ENCODE measurements around the gene HLTF.

GRCh38 chr3:149010966-149011365, 75.4 kb downstream of the HLTF start:
- no peak for TF ChIP-seq POLR2A (IDR thresholded peaks at IDR 0.05)
- TF ChIP-seq, protein P1, sequence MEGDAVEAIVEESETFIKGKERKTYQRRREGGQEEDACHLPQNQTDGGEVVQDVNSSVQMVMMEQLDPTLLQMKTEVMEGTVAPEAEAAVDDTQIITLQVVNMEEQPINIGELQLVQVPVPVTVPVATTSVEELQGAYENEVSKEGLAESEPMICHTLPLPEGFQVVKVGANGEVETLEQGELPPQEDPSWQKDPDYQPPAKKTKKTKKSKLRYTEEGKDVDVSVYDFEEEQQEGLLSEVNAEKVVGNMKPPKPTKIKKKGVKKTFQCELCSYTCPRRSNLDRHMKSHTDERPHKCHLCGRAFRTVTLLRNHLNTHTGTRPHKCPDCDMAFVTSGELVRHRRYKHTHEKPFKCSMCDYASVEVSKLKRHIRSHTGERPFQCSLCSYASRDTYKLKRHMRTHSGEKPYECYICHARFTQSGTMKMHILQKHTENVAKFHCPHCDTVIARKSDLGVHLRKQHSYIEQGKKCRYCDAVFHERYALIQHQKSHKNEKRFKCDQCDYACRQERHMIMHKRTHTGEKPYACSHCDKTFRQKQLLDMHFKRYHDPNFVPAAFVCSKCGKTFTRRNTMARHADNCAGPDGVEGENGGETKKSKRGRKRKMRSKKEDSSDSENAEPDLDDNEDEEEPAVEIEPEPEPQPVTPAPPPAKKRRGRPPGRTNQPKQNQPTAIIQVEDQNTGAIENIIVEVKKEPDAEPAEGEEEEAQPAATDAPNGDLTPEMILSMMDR (IDR thresholded peaks at IDR 0.05) = no peak

All from right lobe of liver (tissue), 4 donors.